ENCODE data around the gene NARS2.
A peak's percentile ranks its signal among the peaks of the same experiment; 100 is the strongest.
"Not testable (repeated sequence)": the region's sequence is repeated elsewhere in the genome, so short reads cannot be mapped to it uniquely, and the experiment has no call there.

Gene NARS2

DNA sequence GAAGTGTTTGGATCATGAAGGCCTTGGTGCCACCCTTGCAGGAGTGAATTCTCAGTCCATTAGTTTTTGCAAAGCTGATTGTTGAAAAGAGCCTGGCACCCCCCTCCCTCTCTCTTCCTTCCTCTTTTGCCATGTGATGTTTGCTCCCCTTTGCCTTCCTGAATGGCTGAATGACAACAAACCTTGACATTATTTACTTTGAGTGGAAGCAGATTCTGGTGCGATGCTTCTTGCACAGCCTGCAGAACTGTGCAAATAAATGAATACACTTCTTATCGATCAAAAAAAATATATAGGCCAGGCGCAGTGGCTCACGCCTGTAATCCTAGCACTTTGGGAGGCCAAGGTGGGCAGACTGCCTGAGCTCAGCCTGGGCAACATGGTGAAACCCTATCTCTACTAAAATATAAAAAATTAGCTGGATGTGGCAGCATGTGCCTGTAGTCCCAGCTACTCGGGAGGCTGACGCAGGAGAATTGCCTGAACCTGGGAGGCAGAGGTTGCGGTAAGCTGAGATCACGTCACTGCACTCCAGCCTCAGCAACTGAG lies 2.0 kb upstream of the NARS2 start:
- DNase-seq (ENCODE audit: low read depth in 2 of 2) = no peak

DNA sequence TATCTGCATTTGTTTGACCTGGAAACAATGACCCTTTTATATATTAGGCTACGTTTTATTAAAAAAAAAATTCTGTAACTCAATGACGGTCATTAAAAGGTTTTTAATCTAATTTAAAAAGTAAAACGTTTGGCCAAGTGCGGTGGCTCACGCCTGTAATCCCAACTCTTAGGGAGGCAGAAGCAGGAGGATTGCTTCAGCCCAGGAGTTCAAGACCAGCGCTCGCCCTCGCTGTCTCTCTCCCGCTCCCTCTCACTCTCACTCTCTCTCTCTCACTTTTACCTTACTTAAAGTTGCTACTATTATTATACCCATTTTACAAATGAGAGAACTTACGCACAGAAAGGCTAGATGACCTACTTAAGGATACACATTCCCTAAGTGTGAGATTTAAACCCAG lies 814 bp upstream of the NARS2 start:
- no peak for DNase-seq (ENCODE audit: low read depth in 2 of 2)

DNA sequence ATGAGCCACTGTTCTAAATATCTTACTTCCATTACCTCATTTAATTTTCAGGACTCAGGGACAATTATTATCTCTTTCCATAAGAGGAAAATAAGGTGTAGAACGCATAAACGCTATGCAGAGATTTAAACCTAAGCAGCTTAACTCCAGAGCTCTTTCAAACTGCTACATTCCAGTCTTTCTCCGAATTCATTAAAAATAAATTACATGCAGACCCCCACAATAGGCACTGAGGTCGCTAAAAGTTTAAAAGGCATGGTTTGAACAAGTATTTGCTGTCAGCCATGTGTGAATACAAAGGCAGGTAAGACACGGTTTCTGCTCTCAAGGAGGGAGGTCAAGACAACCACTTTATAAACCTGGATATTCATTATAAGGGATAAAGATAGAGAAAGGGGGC lies 983 bp downstream of the NARS2 start:
- no peak for DNase-seq (ENCODE audit: low read depth in 2 of 2)

DNA sequence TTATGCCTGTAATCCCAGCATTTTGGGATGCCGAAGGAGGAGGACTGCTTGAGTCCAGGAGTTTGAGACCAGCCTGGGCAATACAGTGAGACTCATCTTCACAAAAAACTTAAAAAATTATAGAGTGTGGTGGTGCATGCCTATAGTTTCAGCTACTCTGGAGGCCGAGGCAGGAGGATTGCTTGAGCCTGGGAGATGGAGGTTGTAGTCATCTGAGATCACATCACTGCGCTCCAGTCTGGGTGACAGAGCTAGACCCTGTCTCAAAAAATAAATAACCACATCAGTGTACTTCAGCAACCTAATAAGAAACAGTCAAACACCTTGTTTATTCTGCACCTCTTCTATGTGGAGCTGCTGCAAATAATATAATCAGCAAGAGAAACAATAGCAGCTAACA lies 1.4 kb downstream of the NARS2 start:
- no peak for DNase-seq (ENCODE audit: low read depth in 2 of 2)

DNA sequence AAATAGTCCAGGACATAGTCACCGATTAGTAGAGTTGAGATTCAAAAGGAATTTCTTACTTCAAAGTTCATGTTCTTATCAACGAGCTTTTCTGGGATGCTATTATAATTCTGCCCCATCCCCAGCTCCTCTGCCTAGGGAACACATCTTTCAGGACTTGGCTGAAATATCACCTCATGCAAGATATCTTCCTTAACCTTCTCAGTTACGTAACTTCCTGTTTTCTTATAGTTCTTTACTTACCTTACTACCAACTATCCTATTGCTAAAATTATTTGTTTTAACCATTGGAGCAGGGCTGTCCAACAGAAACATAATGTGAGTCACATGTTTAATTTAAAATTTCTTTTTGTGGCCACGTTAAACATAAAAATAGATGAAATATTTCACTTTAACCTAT lies 2.3 kb downstream of the NARS2 start:
- DNase-seq (ENCODE audit: low read depth in 2 of 2) = no peak

- no peak for DNase-seq (ENCODE audit: low read depth in 2 of 2)
These were observed 4.6 kb downstream of the NARS2 start for GRCh38 chr11:78570031-78570430.

- DNase-seq (ENCODE audit: low read depth in 2 of 2) = no peak
These were observed 7.5 kb downstream of the NARS2 start for GRCh38 chr11:78567209-78567608.

- DNase-seq (ENCODE audit: low read depth in 2 of 2) = peak in 1 of 2 donors; percentile 36
These were observed 9.9 kb downstream of the NARS2 start for GRCh38 chr11:78564490-78565467.

DNA sequence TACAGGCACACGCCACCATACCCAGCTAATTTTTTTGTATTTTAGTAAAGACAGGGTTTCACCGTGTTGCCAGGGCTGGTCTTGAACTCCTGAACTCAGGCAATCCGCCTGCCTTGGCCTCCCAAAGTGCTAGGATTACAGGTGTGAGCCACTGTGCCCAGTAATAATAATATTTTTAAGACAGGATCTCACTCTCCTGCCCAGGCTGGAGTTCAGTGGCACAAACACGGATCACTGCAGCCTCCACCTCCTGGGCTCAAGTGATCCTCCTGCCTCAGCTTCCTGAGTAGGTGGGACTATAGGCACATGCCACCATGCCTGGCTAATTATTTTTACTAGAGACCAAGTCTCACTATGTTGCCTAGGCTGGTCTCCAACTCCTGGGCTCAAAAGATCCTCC lies 10.6 kb downstream of the NARS2 start:
- not testable (repeated sequence) for DNase-seq (ENCODE audit: low read depth in 2 of 2)

GRCh38 chr11:78563090-78563489 lies 11.6 kb downstream of the NARS2 start:
- DNase-seq (ENCODE audit: low read depth in 2 of 2) = not testable (repeated sequence)

- DNase-seq (ENCODE audit: low read depth in 2 of 2) = no peak
These were observed 12.3 kb downstream of the NARS2 start for GRCh38 chr11:78562398-78562797.

DNA sequence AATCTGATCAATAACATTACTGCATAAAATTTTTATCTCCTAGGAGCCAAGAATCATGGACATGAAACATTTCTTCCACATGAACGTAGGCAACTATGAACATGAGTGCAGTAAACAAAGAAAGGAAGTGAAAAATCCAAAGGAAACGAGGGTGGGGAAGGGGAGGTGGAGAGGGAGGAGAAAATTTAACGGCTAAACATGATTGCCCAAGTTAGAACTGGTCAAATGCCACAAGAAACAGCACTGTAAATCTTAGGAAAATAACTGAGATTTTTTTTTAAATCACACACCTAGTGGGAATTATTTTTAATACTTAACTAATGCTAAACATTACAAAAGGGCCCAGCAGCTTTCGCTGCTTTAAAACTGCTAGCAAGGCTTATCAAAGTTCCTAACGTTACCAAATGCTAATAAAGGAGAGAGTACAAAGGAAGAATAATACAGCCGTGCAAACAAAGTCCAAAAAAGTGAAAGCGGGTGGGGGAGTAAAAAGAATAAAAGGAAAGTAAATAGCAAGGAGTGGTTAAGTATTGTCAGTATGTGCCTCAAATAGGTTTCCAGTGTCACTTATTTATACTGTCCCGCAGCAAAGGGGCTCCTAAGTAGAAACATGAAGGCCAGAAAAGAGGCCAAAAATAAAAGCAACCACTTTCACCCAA lies 13.7 kb downstream of the NARS2 start:
- no peak for DNase-seq (ENCODE audit: low read depth in 2 of 2)

DNA sequence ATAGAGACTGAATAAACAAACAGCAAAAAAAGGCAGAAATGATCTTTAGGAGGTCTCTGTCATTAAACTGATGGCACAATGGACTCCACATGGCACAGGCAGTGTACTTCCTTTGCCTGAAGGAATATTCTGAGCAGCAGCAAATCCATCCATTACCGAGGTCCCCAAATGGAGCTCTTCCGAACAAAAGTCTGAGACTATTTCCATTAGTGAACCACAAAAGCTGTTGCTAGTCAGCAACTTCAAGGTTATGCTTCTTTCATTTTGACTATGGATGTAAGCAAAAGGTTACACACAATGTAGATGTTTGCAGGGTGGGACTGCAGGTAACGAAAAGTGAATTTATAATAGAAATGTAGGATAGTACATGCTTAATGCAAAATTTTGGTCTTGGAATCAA lies 14.5 kb downstream of the NARS2 start:
- DNase-seq (ENCODE audit: low read depth in 2 of 2) = no peak

DNA sequence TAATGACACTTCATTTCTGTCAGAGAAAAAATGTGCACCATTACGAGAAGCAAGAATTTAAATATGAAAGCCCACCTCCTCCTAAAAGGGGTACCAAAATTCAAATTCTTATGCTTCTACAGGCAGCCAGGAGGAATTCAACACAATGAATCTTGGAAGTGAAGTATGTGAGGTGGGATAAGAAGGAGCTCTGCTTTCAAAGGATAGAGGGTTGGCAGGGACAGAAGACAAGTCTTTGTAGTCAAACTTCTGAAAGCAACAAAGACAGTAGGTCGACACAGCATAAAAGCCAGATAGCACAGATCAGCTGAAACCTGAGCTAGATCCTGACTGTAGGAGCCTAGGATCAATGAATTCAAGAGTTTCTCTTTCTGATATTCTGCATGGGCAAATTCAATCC lies 17.4 kb downstream of the NARS2 start:
- no peak for DNase-seq (ENCODE audit: low read depth in 2 of 2)

DNA sequence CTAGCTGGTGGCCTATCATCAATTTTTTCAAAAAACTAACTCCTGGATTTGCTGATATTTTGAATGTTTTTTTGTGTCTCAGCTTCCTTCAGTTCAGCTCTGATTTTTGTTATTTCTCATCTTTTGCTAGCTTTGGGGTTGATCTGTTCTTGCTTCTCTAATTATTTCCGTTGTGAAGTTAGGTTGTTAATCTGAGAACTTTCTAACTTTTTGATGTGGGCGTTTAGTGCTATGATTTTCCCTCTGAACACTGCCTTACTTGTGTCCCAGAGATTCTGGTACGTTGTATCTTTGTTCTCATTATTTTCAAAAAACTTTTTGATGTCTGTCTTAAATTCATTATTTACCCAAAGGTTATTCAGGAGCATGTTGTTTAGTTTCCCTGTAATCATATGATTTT lies 19.1 kb downstream of the NARS2 start:
- no peak for DNase-seq (ENCODE audit: low read depth in 2 of 2)

- DNase-seq (ENCODE audit: low read depth in 2 of 2) = no peak
These were observed 21.8 kb downstream of the NARS2 start for GRCh38 chr11:78552881-78553280.

- DNase-seq (ENCODE audit: low read depth in 2 of 2) = not testable (repeated sequence)
These were observed 22.5 kb downstream of the NARS2 start for GRCh38 chr11:78552139-78552538.

DNA sequence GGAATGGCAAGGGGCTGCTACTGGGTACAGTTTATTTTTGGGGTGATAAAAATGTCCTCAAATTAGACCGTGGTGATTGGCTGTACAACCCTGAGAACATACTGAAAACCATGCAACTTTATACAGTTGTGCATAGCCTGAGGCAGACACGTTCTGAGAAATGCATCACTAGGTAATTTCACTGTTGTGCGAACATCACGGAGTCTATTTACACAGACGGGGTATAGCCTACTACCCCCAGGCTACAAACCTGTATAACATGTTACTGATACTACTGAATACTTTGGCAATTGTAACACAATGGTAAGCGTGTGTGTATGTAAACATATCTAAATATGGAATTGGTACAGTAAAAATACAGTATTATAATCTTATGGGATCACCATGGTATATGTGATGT lies 23.6 kb downstream of the NARS2 start:
- no peak for DNase-seq (ENCODE audit: low read depth in 2 of 2)

GRCh38 chr11:78549624-78550409 lies 24.8 kb downstream of the NARS2 start:
- DNase-seq (ENCODE audit: low read depth in 2 of 2) = no peak

GRCh38 chr11:78548911-78549590 lies 25.6 kb downstream of the NARS2 start:
- no peak for DNase-seq (ENCODE audit: low read depth in 2 of 2)

DNA sequence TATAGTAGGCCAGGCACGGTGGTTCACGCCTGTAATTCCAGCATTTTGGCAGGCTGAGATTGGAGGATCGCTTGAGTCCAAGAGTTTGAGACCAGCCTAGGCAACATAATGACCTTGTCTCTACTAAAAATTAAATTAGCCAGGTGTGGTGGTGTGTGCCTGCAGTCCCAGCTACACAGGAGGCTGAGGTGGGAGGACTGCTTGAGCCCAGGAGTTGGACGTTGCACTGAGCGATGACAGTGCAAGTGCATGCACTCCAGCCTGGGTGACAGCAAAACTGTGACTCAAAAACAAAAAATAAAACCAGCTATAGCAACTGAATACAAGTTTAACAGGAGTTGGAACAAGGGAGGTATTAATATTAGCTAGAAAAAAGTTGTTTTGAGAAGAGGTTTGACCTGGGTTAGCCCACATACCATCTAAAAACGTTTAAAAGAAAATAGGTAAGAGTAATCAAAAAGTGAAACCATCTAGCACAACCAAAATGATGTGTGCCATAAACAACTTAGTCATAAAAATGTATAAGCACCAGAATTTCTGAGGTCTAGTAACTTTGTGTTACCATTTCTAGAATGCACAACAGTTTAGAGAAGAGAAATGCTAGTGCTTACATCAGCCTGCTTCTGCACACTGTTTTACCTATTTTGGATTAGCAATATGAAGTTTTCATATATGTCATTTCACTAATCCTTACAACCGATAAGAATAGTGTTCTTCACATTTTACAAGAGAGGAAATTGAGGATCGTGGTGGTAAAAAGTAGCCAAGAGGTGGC lies 26.5 kb downstream of the NARS2 start:
- no peak for DNase-seq (ENCODE audit: low read depth in 2 of 2)
